A172 (cell line): ENCODE measurements around the gene MCTP1. TPM values are rescaled to one million over a fixed set of nuclear protein-coding genes. Genes with fewer than 3 reads are reported as not detected.

Experiments
- DNase-seq: peaks from one replicate; pipeline ENCODE4 v3.0.0-alpha.2; 2015; ENCODE audit warnings: low spot score
- total RNA-seq: library from RNA; depleted of rRNA; stranded (reverse); fragments of >200 nt; shearing (Covaris generic); gene quantifications from 2 replicates; pipeline ENCODE4 v1.2.3, GENCODE V29; 2014

Gene MCTP1
- total RNA-seq, 1 experiment from 2014 or later, result 15.7 TPM

DNA sequence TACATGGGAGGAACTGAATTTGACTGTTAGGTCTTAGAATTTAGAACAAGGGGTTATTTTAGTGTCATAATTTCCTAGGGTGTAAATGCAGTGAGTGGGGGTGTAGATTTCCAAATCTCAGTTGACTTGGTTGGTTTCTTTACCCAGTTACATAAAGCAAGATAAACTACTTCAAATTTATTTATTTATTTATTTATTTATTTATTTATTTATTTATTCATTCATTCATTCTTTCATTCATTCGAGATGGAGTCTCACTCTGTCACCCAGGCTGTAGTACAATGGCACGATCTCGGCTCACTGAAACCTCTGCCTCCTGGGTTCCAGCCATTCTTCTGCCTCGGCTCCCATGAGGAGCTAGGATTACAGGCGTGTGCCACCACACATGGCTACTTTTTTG is 466.0 kb downstream of the MCTP1 start:
- DNase-seq, result no peak

DNA sequence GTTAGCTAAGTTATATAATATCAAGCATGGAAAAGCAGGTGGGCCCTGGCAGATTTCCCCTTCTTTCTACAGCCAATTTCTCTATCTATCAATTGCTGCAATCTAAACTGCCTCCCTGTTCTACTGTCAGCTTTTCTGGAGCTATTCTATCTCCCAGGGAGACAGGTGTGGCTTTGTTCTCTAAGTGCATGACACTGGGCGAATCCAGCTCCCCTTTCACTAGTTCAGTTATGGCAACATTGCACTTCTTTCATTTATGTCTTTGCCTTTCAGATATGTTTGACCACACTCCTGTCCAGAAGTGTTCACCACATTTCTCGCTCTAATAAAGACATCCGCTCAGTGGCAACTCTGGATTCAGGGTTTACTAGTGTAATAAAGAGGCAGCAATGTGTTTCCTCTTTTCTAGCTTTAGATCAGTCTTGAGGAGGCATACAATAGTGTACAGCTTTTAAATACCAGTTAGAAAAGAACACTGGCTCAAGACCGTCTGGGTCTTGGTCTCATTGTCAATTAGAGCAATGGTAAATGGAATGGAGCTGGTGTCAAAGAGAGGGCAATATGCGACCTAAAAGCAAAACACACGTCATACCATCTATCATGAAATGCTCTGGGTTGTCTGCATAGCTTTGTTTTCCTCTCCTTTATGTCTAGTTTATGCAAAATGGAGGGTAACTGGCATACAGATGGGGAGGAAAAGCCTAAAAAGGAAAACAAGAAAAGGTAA is 469.4 kb downstream of the MCTP1 start:
- no peak for DNase-seq

DNA sequence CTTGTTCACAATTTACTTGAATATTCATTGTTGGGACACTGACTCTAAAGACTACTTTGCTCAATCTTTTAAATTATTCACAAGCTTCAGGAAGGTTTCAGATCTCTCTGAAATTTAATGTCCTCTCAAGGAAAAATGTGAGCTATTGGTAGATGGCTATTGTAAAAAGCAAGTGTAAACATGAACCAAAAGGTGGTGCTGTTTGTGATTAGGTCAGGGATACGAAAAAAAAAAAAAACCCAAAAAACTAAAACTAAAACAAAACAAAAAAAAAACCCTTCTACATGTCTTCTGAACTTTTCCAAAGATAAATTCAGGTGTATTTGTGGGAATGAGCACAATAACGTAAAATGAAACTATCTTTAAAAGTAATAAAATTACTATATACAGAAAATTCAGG is 472.7 kb downstream of the MCTP1 start:
- no peak for DNase-seq

DNA sequence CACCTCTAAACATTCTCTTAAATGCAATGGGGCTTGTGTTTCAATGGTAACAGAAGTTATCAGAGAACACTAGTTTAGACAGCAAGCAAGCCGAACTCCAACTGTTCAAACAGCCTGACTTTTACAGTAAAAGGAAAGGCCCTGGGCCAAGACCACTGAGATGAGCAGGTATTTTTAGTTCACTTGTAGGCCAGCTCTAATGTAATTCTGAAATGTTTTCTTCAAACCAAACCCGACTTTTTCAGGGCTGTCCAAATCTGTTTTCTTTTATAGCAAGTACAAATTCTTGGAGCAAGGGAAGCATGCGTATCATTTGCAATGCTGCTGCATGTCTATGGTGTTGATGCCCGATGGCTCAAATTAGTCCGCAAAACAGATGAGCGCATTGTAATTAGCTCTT is 473.6 kb downstream of the MCTP1 start:
- DNase-seq, result no peak

DNA sequence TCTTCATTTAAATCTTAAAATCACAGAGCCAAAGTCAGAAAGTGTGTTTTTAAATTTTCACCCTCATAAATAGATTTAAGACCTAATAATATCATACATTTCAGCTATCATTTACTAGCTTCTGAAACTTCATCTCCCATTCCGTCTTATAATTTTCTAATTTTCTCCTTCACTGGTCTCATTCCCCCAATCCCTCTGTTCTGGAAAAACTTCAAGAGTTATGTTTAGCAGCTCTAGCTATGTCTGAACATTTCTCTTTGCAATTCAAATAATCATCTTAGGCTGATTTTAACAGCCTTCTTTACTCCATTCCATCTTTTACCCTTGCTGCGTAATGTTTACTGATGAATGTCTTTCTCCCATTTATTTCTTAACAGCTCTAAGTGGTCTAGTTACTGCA is 474.0 kb downstream of the MCTP1 start:
- no peak for DNase-seq

DNA sequence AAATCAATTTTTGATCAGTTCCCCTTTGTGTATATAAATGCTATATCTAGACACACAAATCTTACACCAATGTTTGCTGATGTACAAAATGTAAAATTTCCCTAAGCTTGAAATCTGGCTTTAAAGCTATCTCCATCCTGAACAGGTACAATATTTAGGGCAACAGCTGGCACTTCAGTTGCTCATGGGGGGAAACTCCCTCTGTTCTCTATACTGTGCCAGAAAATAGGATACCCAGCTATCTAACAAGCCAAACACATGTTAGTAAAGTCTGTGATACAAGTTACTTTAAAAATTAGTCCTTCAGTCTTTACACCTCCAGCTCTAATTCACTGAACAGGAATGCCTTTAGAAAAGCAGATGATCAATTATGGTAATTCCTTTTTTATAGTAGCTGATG is 474.6 kb downstream of the MCTP1 start:
- DNase-seq, result no peak

DNA sequence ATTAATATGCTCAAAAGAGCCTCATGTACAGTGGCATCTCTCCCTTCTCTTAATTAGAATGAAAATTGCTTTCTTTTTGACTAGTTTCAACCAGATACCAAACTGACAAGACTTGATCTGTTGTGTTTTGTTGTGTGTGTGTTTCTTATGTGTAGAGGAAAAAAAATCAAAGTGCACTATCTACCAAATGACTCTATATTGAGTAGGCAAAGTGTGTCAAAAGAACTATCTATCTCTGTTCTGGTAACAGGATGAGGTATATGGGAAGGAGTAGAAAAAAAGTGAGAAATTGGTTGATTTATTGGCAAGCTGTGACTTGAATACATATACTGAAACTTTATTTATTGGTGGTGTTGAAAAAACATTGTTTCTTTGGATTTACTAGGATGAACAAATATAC is 476.4 kb downstream of the MCTP1 start:
- no peak for DNase-seq

DNA sequence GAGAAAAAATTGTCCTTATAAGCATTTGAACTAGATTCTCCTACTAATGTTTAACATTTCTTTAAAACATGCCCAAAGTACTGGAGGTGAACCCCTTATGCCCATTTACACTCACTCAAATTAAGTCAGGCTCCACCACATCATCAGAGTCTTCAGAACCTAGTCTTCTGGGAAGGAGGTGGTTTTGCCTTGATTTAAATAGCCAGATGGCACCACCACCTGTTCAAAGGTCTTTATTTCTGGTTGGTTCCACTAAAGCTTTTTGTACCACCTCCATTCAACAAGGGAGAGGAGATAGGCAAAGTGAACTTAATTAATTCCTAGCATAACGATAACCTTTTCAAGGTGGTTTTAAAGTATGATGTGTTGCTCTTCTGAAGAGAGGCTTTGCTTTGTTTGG is 476.9 kb downstream of the MCTP1 start:
- DNase-seq, result no peak

DNA sequence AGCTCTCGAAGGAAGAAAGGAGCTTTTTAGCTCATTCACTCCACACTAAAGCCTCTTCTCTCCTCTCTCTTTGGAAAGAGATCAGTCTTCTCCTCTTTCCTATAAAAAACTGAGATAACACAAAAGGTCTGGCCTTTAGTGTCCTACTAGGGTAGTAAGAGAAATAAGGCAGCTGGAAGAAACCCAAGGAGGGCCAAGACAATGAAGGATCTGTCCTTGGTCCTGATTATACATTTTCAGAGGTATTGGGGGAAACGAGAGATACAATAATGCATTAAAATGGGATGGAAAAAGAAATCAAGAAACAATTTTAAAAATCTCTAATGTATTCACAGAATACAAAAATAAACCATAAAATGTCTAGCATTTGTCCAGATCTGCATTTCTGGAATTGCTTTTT is 482.4 kb downstream of the MCTP1 start:
- peak; percentile 28 for DNase-seq

DNA sequence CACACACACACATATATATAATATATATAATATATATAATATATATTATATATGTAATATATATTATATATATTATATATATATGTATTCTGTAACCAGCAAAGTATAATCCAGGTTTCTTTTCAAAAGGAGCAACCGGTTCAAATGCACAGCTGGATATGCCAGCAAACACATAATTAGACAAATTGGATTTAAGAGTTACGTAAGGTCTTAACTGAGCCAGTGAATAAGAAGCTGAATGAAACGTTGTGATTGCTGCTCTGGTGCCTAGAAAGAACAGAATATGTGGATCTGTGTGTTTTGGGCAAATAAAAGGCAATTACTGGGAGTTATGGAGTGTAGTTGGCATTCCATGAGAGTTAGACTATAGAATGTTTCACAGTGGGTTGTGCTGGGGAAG is 488.3 kb downstream of the MCTP1 start:
- no peak for DNase-seq

DNA sequence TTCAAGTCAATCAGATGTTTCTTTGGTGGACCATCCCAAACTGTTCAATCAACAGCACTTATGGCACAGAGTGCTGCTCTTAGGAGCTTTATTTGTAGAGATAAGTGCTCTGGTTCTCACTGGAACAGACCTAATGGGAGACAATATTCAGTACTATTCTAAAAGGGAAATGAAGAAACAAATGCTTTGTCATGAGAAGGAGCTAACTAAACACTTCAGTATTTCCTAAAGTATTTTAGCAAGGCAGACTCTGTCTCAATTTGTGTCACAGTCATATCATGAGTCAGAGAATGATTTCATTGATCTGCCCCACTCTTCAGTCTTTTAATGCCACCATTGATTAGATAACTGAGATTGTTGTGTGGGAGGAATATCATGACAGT is 491.1 kb downstream of the MCTP1 start:
- DNase-seq, result peak; percentile 18

DNA sequence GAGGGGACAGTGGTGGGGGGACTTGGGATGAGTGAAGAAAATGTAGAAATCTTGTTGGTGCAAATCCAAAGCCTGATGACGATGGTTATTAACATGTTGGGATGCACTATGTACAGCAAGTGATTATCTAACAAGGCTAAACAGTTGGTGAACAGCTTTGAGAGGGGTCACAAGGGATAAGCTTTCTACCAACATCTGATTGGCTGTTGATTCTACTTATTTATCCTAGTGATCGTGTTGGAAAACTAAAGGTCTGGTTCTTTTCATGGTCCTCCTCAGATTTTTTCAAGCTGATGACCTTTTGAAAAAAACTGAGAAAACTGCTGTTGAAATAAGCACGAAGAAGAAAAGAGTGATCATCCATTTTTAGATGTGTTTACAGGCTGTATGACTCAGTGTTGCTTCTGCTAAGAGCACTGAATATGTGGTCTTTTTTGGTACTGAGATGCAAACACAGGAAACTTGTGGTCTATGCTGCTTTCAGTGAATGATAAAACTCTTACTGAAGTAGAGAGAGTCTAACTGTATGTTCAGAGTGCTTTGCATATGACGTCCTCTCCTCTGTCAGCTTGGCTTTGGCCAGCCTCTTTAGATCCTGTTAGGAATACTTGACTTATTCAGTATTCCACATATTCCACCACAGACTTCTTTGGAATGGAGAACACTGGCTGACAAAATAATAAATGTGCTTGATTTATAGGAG is 491.6 kb downstream of the MCTP1 start:
- DNase-seq, result peak; percentile 78

DNA sequence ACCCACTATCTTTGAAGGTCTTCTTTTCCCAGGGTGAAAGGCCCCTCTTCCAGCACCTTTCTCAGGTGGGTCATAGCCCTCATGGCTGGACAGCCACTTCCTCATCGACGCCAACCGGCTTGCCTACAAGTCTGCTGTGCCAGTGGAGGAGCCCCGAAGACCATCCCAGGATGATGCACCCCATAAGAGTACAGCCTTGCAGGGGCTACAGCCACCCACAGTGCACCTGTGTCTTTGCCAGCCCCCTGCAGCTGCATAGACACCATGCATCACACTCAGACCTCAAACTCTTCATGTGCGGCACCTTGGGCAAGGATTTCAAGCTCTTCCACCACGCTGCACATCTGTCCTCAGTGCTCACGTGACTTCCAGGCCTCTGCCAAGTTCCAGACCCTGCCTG is 493.1 kb downstream of the MCTP1 start:
- DNase-seq, result no peak

DNA sequence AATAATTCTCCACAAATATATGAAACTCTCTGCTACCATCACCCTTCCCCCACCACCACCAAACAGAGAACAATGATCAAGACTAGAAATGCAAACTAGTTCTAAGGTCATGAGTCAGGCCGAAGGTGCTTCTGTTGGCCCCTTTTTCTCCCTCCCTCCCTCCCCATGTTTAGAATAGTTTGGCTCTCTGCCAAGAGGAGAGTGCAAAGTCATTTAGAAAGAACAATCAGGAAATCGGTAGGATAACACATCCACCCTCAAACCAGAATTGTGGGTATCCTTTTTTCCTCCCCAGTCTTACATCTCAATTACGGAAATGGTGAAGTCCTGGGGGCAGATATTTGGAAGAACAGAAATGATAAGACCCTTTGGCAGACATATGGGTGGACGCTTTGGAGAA is 496.4 kb downstream of the MCTP1 start:
- DNase-seq, result no peak

DNA sequence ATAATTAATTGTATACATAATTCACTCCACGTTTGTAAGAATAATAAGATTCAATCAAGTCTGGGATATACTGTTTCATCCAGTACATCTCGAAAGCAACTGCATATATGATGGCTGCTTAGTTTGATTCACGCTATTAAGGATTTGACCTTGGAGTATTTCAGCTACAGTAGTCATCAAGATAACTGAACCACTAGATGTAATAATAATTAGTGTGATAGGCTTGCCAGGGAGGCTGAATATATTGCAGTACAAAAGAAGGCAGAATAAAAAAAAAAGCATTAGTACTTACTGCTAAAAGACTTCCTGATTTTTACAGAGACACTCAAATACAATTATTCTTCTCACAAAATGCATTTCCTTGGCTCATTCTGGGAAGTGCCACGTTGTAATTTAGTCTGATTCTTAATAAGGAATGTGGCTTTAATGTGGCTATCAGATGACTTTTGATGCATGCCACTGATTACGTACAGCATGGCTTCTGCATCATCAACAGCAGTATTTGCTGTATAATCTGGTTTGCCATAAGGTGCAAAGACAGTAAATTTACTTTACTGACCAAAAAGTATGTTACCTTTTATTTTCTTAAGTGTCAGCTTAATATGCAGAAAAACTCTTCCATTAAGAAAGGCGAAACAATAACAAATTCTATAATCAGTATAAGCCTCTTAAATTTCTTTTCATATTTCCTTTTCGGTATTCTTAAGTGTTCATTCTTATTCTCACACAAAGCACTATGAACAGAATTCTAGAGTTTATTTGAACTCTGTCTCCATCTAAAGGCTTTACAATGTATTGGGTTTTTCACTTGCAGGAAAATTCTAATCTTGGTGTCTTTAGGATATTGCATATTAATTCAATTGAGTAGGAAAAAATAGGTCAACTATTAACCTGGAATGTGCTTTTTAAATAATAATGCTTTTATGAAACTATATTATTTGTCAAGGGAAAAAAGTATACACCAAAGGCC is 500.1 kb downstream of the MCTP1 start:
- no peak for DNase-seq

DNA sequence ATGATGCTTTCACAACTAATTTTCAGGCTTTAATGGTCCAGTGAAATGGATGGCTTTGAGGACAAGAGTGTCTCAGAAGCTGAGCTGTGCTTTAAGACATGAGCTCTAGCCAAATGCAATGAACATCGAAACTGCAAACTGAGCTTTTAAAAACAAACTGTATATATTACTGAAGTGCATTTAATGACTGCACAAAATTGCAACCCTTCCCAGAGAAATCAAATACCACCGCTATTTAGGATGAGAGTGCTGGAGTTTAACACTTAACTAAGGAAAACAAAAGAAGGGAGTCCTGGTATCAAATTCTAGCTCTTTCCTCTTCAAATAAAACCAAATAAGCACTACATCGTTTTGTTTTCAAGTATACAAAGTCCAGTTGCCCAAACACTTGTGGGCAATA is 502.5 kb downstream of the MCTP1 start:
- DNase-seq, result no peak

DNA sequence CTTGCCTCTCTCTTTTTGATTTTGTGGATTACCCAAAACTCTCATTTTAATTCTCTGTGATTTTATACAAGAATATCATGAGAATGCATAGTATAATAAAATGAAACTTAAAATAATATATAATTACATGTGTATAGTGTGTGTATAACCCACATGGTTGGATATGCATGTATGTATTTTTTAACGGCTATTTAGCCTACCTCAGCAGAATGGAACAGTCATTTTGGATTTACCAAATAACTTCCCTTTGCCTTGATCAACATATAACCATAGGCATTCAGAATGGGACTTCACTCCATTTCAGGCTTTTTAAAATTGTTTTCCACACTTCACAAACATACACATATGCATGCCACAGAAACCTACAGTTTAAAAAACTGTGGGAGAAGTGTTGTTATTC is 505.2 kb downstream of the MCTP1 start:
- no peak for DNase-seq

DNA sequence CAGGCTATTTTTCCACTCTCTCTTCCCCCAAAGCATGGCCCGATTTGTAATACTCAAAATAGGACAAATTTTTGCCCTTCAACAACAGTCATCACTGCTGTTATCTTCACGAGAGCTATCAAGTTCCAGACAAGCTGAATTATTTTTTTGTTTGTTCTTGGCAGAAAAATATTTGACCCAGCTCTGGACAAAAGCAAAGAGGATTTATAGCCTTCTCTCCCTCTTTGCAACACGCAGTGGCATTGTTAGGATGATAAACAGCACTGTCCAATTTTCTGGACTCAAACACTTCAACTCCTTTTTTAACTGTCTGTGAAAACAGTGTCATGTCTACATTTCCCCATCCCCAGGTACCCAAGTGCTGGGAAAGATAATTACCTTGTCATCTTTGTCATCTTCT is 506.2 kb downstream of the MCTP1 start:
- DNase-seq, result no peak

DNA sequence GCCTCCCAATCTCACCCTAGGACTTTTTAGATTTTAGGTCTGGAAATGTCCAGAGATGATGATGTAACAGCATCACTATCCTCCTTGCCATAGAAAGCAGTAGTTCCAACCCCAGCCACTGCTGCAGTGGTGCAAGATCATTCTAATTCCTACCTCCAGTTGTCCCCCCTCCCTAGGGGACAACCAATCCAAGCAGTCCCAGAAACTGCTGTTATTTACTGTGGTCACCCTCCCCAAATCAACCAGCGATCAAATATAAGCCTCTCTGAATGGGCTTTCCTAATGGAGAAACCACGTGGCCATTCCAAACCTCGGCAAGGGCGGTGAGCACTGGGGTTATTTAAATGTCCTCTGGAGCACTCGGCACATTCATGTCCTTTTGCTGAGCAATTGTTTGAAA is 506.6 kb downstream of the MCTP1 start:
- DNase-seq, result no peak

DNA sequence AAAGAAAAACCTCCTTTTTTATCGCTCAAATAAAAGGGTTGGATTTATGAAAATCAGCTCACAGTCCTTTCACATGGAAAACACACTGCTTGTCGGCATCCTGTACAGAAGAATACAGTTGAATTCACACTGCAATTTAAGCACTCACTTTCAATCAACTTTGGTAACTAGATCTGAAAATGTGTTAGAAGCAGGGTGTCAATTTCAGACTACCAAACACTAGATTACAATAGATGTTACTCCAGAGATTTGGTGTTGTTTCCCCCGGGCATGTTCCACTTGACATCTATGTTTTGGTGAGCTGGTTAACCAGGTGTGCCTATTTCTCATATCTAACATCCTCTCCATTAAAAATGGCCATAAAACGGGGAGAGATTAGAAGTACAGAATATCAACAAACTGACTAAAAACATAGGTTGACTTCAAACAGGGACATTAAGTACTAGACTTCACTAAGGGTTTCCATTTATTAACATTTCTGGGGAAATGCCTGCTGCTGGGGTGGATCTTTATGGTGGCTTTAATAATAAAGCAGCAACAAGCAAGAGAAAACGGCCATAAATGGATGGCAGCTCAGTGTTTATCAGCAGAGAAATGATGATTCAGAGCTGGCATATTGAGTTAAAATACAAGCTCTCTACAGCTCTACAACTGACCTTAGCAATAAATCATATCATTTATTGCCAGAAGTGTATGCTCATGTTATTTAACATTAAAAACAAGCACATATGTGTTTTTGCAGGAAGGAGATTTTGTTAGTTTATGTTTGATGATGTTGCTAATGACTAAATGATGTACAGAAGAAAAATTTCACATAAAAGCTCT is 507.6 kb downstream of the MCTP1 start:
- no peak for DNase-seq

DNA sequence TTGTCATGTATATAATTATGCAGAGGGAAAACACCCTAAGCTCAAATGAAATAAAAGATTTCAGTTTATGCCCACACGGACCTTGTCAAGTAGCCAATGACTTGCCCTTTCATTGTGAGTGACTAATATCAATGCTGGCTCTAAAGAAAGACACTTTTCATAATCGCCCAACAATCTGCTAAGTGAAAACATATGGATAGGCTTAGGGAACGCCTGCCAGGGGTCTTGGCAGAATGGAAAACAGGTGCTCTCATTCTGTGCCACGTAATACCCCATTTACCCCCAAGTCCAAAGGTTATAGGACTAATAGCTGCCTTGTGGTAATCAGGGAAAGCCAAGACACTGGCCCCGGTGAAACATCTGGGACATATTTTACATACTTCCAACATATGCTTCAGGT is 508.7 kb downstream of the MCTP1 start:
- DNase-seq, result no peak

DNA sequence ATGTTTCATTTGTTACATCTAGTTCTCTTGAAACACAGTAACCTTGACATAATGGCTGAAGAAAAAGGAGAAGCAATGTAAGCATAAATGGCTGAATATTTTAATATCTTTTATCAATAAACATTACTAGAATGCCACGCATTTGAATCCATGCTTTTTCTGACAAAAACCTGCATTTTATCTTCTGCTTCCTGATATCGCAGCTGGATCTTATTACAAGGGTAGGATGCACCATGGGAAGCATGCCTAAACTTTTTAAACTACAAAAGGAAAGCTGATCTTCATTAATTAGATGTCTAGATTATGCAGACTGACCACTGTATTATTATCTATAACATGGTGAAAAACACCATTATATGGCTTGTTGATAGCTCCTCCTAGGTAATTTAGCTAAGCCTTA is 509.8 kb downstream of the MCTP1 start:
- DNase-seq, result no peak
